A549 treated with Mapracorat at 1 μM for 4 hours (cell line): ENCODE data around the gene ALOXE3. TPM values are rescaled to one million over a fixed set of nuclear protein-coding genes. Genes with fewer than 3 reads are reported as not detected.

Source experiments
- total RNA-seq: library from RNA; stranded (reverse); fragments of 200-300 nt; extraction: Qiagen RNA extraction; gene quantifications from 5 replicates; pipeline ENCODE4 v1.2.3, GENCODE V29; 2022

The ALOXE3 gene
- 6.5 to 9.5 TPM (median 6.9 TPM) in 5 replicates for total RNA-seq

GRCh38 chr17:8117980-8118768 lies at the start of gene ALOXE3:
ALOXE3 (minus strand) TSS chr17:8118514; CDS start chr17:8117990, 524 bp downstream.

DNA sequence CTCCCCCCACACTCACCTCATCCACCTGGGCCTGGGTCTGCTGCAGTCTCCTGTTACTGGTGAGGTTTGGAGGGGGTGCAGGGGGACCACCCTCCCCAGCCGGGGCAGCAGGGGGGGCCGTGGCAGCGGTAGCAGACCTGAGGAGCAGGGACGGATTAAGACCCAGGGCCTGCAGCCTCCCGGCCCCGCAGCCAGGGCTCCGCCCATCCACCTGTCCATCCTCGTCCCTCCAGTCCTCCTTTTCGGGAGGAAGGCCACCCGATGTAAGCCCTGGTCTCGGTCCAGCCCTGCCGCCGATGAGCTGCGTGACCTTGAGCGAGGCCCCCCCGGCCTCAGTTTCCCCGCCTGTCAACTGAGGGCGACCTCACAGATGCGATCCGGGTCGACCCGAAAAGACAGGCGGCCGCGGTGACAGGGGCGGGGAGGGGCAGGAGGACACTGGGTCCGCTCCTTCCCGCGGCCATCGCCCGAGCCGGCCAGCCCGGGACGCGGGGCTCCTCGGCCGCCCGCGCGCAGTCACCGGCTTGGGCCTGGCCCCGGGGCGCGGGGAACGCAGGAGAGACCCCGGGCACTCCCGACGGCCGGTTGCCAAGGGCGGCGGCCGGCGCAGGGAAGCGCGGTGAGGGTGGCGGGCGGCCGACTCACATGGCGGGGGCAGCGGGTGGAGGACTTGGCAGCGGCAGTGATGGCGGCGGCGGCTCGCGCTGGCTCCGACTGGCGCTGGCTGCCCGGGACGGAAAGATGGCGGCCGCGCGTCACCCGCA lies 44.1 kb upstream of the ALOXE3 start, which contains the start of gene VAMP2:
Gene VAMP2, minus strand, starts transcription at position 716 of the 764 bp plus-strand sequence. Its CDS starts 69 bp downstream, at position 647.

GRCh38 chr17:8152112-8152775 lies 33.9 kb upstream of the ALOXE3 start, which contains the start of gene PER1:
PER1 (minus strand) TSS chr17:8152404; CDS start chr17:8150706, 1,698 bp downstream.

DNA sequence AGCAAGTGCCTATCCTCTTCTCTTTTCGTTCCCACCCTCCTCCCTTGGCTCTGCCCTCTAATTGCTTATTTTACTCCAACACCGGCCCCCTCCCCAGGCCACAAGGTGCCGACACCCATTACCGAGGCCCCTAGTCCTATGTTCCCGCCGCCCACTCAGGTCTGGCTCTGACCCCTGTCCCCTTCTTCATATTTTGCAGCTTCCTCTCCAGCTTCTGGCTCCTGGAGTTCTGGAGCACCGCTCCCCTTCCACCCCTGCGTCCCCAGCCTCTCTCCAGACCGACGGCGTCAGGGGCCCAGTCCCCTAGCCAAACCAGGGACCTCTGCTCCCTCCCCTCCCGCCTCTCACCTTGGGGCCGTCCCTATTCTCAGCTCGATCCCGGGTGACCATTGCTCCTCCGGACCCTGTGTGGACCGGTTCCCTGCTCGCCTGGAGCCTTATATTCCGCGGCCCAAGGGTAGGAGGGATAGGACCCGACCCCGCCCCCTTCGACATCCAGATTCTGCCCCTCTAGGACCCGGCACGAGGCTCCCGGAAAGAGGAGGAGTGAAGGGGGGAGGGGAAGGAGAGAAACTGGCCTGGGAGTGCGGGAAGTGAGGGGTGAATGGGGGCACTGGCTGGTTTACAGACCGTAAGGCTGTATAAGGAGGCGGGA lies 5.5 kb upstream of the ALOXE3 start, which contains the start of gene HES7:
Gene HES7, minus strand, starts transcription at position 412 of the 655 bp plus-strand sequence. Its CDS starts 22 bp downstream, at position 390.

DNA sequence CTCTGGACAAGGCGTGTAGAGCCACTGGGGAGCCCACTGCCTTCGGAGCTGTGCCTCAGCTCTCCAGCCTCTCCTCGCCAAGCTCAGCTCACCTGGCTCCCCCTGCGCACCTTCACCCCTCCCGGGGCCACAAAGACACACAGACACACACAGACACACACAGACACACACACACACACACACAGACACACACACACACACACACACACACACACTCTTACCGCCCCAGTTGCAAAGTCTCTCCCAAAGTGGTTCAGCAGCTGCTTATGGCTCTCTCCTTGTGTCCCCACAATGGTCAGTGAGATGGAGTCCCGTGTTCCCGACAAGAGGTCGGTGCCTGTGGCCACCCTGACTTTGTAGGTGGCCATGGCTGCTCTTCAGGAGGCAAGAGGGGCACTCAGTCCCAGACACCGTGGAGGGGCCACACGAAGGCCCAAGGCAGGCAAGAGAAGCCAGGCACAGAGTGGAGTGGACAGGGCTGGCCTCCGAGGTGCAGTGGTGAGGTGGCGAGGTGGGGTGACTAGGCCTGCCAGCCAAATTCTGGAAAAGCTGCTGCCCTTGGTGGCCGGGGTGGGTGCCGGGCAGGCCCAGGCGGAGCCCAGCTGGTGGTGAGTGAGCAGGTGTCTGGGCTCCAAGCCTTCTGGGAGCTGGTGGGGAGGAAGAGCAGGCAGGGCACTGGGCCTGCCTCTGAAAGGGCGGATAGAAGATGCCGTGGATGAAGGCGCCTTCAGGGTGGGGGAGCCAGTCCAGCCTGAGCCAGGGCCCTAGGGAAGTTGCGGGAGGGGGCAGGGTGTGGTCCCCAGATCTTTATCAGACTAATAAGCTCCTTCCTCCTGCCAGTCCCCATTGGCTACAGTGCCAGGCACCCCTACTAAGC lies 31.0 kb downstream of the ALOXE3 start, which contains the start of gene ALOX12B:
Gene ALOX12B, minus strand, starts transcription at position 642 of the 877 bp plus-strand sequence. Its CDS starts 274 bp downstream, at position 368.

Other genes with a start within 250 kb of the ALOXE3 start
- gene CHD3, start 229.7 kb downstream of the ALOXE3 start, total RNA-seq: 58.9 to 64.5 TPM (median 61.3 TPM) in 5 replicates
- gene RNF227, start 202.2 kb downstream of the ALOXE3 start, total RNA-seq: 0.98 to 2.0 TPM (median 1.2 TPM) in 5 replicates
- gene KCNAB3, start 188.7 kb downstream of the ALOXE3 start, total RNA-seq: 1.7 to 3.9 TPM (median 2.6 TPM) in 5 replicates
- gene TRAPPC1, start 186.6 kb downstream of the ALOXE3 start, total RNA-seq: 294 to 356 TPM (median 306 TPM) in 5 replicates
- gene CNTROB, start 186.3 kb downstream of the ALOXE3 start, total RNA-seq: 37.3 to 47.1 TPM (median 40.3 TPM) in 5 replicates
- 0.05 to 0.39 TPM (median 0.36 TPM) in 4 of 5 replicates, not detected in the other for gene GUCY2D, start 115.9 kb downstream of the ALOXE3 start, total RNA-seq
- 0.09 to 0.20 TPM (median 0.18 TPM) in 5 replicates for gene ALOX15B, start 79.5 kb downstream of the ALOXE3 start, total RNA-seq
- gene ALOX12B, start 30.8 kb downstream of the ALOXE3 start, total RNA-seq: 1.1 to 2.3 TPM (median 1.8 TPM) in 5 replicates
- 1.8 to 6.1 TPM (median 5.3 TPM) in 5 replicates for gene HES7, start 5.6 kb upstream of the ALOXE3 start, total RNA-seq
- gene PER1, start 33.9 kb upstream of the ALOXE3 start, total RNA-seq: 51.7 to 60.6 TPM (median 55.9 TPM) in 5 replicates
- gene VAMP2, start 44.4 kb upstream of the ALOXE3 start, total RNA-seq: 26.5 to 31.9 TPM (median 31.1 TPM) in 5 replicates
- gene TMEM107, start 57.9 kb upstream of the ALOXE3 start, total RNA-seq: 18.8 to 22.9 TPM (median 20.7 TPM) in 5 replicates
- gene BORCS6, start 71.7 kb upstream of the ALOXE3 start, total RNA-seq: 4.8 to 8.8 TPM (median 8.2 TPM) in 5 replicates
- 142 to 164 TPM (median 153 TPM) in 5 replicates for gene AURKB, start 92.1 kb upstream of the ALOXE3 start, total RNA-seq
- gene CTC1, start 129.5 kb upstream of the ALOXE3 start, total RNA-seq: 13.7 to 20.1 TPM (median 16.4 TPM) in 5 replicates
- gene PFAS, start 130.8 kb upstream of the ALOXE3 start, total RNA-seq: 39.8 to 50.2 TPM (median 45.6 TPM) in 5 replicates
- 35.4 to 45.9 TPM (median 43.4 TPM) in 5 replicates for gene RANGRF, start 170.2 kb upstream of the ALOXE3 start, total RNA-seq
- 5.5 to 8.5 TPM (median 7.0 TPM) in 5 replicates for gene SLC25A35, start 176.9 kb upstream of the ALOXE3 start, total RNA-seq
- gene ARHGEF15, start 191.7 kb upstream of the ALOXE3 start, total RNA-seq: not detected in 5 replicates
- gene ODF4, start 221.3 kb upstream of the ALOXE3 start, total RNA-seq: not detected in 5 replicates